Measurements from ENCODE around the gene PRKCZ.

- TF ChIP-seq POLR2A (IDR thresholded peaks at IDR 0.05) (no peak), CTCF (IDR thresholded peaks at IDR 0.05) (no peak)
These were observed 28.7 kb upstream of the PRKCZ start for GRCh38 chr1:2021550-2021949.

All from uterus (tissue), 2 donors.